ENCODE results near the gene GALNT14.

Gene GALNT14

DNA sequence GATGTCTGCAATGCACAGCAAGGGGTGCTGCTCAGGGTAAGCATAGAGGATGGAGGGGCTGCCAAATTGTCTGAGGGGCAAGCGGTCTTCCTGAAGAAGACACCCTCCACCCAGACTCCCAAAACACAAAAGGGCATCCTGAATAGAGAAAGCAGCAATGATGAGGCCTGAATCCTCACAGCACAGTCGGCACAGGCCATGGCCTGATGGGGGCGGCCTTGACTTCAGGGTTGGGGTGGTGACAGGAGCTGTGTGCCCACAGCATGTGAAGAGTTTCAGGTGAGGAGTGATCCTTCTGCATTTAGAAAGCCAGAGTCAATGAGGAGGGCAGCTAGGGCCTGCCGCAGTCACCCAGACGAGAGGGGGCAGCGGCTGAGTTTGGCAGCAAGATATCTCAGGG, 159.4 kb downstream of the GALNT14 start:
- POLR2A ChIA-PET, result no interaction called here
- H3K4me1 ChIP-seq (ENCODE audit: control insufficient read depth, insufficient read depth, low read length), result no peaks in the 10 kb centered on the region
- CTCF ChIA-PET, result no interaction called here
- no peak overlapping the region for H3K4me3 ChIP-seq (ENCODE audit: low read depth, low read length)
- no peak overlapping the region for H3K27ac ChIP-seq (ENCODE audit: extremely low read depth, low read depth, low read length)
- H3K9me3 ChIP-seq (ENCODE audit: control insufficient read depth, insufficient read depth, low read depth, low read length), result no peaks in the 10 kb centered on the region
- no peaks in the 10 kb centered on the region for H3K36me3 ChIP-seq (ENCODE audit: control insufficient read depth in 2 of 2, insufficient read depth in 1 of 2, low read length in 2 of 2)
- TF ChIP-seq ZNF311 (tag by site-specific recombination; IDR thresholded peaks at IDR 0.05; ENCODE audit: borderline replicate concordance) (no peak), ZNF629 (tag by site-specific recombination; IDR thresholded peaks at IDR 0.05) (no peak), ZNF132 (tag by site-specific recombination; IDR thresholded peaks at IDR 0.05; ENCODE audit: borderline replicate concordance) (no peak), SP7 (tag by site-specific recombination; IDR thresholded peaks at IDR 0.05) (no peak), HOXD13 (CRISPR knock-in tag; IDR thresholded peaks at IDR 0.05; ENCODE audit: borderline replicate concordance) (no peak), ZNF664 (tag by site-specific recombination; IDR thresholded peaks at IDR 0.05) (no peak), ZEB2 (tag by site-specific recombination; IDR thresholded peaks at IDR 0.05) (no peak)
- TF ChIP-seq, protein P1, sequence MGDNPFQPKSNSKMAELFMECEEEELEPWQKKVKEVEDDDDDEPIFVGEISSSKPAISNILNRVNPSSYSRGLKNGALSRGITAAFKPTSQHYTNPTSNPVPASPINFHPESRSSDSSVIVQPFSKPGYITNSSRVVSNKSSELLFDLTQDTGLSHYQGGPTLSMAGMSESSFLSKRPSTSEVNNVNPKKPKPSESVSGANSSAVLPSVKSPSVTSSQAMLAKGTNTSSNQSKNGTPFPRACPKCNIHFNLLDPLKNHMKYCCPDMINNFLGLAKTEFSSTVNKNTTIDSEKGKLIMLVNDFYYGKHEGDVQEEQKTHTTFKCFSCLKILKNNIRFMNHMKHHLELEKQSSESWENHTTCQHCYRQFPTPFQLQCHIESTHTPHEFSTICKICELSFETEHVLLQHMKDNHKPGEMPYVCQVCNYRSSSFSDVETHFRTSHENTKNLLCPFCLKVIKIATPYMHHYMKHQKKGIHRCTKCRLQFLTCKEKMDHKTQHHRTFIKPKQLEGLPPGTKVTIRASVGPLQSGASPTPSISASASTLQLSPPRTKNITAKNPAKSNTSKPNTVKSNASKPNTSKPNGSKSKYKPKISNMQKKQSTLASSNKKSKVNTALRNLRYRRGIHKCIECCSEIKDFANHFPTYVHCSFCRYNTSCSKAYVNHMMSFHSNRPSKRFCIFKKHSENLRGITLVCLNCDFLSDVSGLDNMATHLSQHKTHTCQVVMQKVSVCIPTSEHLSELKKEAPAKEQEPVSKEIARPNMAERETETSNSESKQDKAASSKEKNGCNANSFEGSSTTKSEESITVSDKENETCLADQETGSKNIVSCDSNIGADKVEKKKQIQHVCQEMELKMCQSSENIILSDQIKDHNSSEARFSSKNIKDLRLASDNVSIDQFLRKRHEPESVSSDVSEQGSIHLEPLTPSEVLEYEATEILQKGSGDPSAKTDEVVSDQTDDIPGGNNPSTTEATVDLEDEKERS (tag by site-specific recombination; IDR thresholded peaks at IDR 0.05), result no peak
- TF ChIP-seq, protein P2, sequence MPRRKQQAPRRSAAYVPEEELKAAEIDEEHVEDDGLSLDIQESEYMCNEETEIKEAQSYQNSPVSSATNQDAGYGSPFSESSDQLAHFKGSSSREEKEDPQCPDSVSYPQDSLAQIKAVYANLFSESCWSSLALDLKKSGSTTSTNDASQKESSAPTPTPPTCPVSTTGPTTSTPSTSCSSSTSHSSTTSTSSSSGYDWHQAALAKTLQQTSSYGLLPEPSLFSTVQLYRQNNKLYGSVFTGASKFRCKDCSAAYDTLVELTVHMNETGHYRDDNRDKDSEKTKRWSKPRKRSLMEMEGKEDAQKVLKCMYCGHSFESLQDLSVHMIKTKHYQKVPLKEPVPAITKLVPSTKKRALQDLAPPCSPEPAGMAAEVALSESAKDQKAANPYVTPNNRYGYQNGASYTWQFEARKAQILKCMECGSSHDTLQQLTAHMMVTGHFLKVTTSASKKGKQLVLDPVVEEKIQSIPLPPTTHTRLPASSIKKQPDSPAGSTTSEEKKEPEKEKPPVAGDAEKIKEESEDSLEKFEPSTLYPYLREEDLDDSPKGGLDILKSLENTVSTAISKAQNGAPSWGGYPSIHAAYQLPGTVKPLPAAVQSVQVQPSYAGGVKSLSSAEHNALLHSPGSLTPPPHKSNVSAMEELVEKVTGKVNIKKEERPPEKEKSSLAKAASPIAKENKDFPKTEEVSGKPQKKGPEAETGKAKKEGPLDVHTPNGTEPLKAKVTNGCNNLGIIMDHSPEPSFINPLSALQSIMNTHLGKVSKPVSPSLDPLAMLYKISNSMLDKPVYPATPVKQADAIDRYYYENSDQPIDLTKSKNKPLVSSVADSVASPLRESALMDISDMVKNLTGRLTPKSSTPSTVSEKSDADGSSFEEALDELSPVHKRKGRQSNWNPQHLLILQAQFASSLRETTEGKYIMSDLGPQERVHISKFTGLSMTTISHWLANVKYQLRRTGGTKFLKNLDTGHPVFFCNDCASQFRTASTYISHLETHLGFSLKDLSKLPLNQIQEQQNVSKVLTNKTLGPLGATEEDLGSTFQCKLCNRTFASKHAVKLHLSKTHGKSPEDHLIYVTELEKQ (tag by site-specific recombination; IDR thresholded peaks at IDR 0.05; ENCODE audit: borderline replicate concordance), result no peak
- TF ChIP-seq, protein P3, sequence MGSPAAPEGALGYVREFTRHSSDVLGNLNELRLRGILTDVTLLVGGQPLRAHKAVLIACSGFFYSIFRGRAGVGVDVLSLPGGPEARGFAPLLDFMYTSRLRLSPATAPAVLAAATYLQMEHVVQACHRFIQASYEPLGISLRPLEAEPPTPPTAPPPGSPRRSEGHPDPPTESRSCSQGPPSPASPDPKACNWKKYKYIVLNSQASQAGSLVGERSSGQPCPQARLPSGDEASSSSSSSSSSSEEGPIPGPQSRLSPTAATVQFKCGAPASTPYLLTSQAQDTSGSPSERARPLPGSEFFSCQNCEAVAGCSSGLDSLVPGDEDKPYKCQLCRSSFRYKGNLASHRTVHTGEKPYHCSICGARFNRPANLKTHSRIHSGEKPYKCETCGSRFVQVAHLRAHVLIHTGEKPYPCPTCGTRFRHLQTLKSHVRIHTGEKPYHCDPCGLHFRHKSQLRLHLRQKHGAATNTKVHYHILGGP (tag by site-specific recombination; IDR thresholded peaks at IDR 0.05), result no peak
- TF ChIP-seq, protein P4, sequence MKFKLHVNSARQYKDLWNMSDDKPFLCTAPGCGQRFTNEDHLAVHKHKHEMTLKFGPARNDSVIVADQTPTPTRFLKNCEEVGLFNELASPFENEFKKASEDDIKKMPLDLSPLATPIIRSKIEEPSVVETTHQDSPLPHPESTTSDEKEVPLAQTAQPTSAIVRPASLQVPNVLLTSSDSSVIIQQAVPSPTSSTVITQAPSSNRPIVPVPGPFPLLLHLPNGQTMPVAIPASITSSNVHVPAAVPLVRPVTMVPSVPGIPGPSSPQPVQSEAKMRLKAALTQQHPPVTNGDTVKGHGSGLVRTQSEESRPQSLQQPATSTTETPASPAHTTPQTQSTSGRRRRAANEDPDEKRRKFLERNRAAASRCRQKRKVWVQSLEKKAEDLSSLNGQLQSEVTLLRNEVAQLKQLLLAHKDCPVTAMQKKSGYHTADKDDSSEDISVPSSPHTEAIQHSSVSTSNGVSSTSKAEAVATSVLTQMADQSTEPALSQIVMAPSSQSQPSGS (tag by site-specific recombination; IDR thresholded peaks at IDR 0.05; ENCODE audit: low read depth), result no peak
- TF ChIP-seq, protein P5, sequence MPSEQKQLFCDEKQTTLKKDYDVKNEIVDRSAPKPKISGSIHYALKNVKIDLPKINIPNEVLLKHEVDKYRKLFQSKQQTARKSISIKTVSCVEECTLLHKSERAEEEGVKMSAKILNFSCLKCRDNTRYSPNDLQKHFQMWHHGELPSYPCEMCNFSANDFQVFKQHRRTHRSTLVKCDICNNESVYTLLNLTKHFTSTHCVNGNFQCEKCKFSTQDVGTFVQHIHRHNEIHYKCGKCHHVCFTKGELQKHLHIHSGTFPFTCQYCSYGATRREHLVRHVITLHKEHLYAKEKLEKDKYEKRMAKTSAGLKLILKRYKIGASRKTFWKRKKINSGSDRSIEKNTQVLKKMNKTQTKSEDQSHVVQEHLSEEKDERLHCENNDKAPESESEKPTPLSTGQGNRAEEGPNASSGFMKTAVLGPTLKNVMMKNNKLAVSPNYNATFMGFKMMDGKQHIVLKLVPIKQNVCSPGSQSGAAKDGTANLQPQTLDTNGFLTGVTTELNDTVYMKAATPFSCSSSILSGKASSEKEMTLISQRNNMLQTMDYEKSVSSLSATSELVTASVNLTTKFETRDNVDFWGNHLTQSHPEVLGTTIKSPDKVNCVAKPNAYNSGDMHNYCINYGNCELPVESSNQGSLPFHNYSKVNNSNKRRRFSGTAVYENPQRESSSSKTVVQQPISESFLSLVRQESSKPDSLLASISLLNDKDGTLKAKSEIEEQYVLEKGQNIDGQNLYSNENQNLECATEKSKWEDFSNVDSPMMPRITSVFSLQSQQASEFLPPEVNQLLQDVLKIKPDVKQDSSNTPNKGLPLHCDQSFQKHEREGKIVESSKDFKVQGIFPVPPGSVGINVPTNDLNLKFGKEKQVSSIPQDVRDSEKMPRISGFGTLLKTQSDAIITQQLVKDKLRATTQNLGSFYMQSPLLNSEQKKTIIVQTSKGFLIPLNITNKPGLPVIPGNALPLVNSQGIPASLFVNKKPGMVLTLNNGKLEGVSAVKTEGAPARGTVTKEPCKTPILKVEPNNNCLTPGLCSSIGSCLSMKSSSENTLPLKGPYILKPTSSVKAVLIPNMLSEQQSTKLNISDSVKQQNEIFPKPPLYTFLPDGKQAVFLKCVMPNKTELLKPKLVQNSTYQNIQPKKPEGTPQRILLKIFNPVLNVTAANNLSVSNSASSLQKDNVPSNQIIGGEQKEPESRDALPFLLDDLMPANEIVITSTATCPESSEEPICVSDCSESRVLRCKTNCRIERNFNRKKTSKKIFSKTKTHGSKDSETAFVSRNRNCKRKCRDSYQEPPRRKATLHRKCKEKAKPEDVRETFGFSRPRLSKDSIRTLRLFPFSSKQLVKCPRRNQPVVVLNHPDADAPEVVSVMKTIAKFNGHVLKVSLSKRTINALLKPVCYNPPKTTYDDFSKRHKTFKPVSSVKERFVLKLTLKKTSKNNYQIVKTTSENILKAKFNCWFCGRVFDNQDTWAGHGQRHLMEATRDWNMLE (tag by site-specific recombination; conservative IDR thresholded peaks at IDR 0.05; ENCODE audit: low read depth), result no peak
